HUDEP-2 (cell line): ENCODE data around the gene FBXL13.
"Not testable (repeated sequence)": the region's sequence is repeated elsewhere in the genome, so short reads cannot be mapped to it uniquely, and the experiment has no call there.

Experiments
- DNase-seq, 76 experiments: peaks; one replicate each; lab custom pipeline; 2025; ENCODE audit not compliant: unreplicated experiment in 76 of 76; lab: John Stamatoyannopoulos, UW

Gene FBXL13

GRCh38 chr7:103080923-103081322 is 6.3 kb upstream of the FBXL13 start:
- DNase-seq = no peak

- DNase-seq = no peak
Observed at GRCh38 chr7:103079836-103080235, 5.2 kb upstream of the FBXL13 start.

- DNase-seq = not testable (repeated sequence)
Observed at GRCh38 chr7:103078226-103078625, 3.6 kb upstream of the FBXL13 start.

DNA sequence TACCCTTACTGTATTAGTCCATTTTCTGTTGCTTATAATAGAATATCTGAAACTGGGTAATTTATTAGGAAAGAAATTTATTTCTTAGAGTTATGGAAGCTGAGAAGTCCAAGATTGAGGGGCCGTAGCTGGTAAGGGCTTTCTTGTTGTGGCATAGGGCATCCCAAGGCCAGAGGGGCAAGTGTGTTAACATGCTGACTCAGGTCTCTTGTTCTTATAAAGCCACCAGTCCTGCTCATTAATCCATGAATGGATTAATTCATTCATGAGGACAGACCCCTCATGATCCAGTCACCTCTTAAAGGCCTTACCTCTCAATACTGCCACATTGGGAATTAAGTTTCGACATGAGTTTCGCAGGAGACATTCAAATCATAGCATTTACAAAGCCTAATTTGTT is 2.7 kb upstream of the FBXL13 start:
- DNase-seq = no peak

DNA sequence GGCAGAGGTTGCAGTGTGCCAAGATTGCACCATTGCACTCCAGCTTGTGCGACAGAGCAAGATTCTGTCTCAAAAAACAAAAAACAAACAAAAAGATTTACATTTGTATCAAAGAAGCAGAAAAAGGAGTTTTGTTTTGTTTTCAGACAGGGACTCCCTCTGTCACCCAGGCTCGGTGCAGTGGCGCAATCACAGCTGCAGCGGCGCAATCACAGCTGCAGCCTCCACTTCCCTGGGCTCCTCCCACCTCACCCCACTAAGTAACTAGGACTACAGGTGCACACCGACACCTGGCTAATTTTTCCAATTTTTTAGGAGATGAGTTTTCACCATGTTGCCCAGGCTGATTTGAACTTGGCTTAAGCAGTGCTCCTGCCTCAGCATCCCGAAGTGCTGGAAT is 2.2 kb upstream of the FBXL13 start:
- DNase-seq = no peak

GRCh38 chr7:103075337-103075918 is 832 bp upstream of the FBXL13 start:
- peak in 24 of 76 experiments; percentile 2 to 55 (median 24) for DNase-seq

DNA sequence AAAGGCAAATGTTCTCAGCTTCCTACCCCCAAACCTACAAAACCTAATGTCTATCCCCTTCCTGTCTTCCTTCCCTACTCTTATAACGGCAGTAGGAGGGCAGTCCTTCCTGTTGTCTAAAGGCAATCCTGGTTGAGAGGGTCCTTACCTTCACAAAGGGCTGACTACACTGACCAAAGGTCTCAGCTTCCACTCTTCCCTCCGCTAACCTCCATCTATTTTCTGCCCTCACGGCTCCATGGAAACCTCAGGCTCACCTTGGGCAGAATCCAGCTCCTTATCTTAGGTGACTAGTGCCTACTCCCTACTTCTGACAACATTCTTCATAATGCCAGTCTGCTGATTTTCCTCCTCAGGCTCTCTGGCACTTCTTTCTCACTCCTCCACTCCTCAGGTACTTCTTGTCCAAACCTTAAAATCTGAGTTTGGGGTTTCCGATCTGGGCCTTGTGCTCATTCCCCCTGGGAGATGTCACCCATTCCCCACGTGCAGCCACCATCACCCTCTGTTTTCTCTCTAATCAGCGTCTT is 542 bp downstream of the FBXL13 start:
- DNase-seq = peak in 1 of 76 experiments; percentile 41

DNA sequence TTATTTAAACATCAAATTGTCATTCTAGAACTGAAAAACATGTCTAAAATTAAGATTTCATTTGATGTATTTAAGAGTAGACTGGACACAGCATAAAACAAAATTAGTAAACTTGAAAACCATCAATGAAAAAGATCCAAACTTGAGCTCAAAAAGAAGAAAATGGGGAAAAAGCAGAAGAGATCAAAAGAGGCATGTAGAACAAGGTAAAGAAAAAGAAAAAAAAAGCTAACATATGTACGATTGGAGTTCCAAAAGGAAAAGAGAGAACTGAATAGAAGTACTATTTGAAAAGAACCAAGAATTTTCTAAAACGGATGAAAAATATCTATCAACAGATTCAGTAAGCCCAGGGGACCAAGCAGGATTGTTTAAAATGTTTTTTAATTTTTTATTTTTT is 3.6 kb downstream of the FBXL13 start:
- no peak for DNase-seq

GRCh38 chr7:103068414-103069403 is 5.9 kb downstream of the FBXL13 start:
- no peak for DNase-seq

DNA sequence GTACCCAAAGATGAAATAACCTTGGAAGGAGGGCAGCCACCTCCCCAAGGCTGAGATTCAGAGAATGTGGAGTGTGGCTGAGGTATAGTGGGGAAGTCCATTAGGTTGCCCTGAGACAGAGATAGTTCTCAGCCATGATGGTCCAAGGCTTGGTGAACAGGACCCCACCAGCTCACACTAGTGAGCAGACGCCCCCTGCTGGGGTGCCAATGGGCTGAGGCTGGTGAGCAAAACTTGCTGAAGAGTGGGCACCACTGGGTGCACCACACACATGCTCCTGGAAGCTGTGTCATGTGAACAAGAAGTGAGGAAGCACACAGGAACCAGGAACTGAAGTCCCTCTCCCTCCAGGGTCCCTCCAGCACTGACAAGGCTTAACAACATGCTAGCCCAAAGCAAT is 8.9 kb downstream of the FBXL13 start:
- peak in 43 of 76 experiments; percentile 3 to 49 (median 26) for DNase-seq

- no peak for DNase-seq
Observed at GRCh38 chr7:103063895-103064294, 10.7 kb downstream of the FBXL13 start.

- DNase-seq = no peak
Observed at GRCh38 chr7:103059471-103059870, 15.1 kb downstream of the FBXL13 start.

- no peak for DNase-seq
Observed at GRCh38 chr7:103058122-103058521, 16.5 kb downstream of the FBXL13 start.

DNA sequence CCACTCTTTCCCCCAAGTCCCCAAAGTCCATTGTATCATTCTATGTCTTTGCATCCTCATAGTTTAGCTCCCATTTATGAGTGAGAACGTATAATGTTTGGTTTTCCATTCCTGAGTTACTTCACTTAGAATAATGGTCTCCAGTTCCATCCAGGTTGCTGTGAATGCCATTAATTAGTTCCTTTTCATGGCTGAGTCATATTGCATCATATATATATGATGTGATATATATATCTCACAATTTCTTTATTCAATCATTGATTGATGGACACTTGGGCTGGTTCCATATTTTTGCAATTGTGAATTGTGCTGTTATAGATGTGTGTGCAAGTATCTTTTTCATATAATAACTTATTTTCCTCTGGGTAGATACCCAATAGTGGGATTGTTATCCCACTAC is 18.6 kb downstream of the FBXL13 start:
- not testable (repeated sequence) for DNase-seq

- DNase-seq = no peak
Observed at GRCh38 chr7:103051519-103051918, 23.1 kb downstream of the FBXL13 start.

- no peak for DNase-seq
Observed at GRCh38 chr7:103048833-103049232, 25.8 kb downstream of the FBXL13 start.

- DNase-seq = not testable (repeated sequence)
Observed at GRCh38 chr7:103041815-103042214, 32.8 kb downstream of the FBXL13 start.

DNA sequence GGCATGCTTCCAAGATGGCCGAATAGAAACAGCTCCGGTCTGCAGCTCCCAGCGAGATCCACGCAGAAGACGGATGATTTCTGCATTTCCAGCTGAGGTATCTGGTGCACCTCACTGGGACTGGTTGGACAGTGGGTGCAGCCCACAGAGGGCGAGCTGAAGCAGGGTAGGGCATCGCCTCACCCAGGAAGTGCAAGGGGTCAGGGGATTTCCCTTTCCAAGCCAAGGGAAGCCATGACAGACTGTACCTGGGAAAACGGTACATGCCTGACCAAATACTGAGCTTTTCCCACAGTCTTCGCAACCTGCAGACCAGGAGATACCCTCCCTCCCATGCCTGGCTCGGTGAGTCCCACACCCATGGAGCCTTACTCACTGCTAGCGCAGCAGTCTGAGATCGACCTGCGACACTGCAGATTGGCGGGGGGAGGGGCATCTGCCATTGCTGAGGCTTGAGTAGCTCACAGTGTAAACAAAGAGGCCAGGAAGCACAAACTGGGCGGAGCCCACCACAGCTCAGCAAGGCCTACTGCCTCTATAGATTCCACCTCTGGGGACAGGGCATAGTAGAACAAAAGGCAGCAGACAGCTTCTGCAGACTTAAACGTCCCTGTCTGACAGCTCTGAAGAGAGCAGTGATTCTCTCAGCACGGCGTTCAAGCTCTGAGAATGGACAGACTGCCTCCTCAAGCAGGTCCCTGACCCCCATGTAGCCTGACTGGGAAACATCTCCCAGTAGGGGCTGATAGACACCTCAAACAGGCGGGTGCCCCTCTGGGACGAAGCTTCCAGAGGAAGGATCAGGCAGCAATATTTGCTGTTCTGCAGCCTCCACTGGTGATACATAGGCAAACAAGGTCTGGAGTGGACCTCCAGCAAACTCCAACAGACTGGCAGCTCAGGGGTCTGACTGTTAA is 36.5 kb downstream of the FBXL13 start:
- DNase-seq = peak in 1 of 76 experiments; percentile 3

- DNase-seq = no peak
Observed at GRCh38 chr7:103037476-103037822, 37.1 kb downstream of the FBXL13 start.

- DNase-seq = not testable (repeated sequence)
Observed at GRCh38 chr7:103034318-103034717, 40.3 kb downstream of the FBXL13 start.

DNA sequence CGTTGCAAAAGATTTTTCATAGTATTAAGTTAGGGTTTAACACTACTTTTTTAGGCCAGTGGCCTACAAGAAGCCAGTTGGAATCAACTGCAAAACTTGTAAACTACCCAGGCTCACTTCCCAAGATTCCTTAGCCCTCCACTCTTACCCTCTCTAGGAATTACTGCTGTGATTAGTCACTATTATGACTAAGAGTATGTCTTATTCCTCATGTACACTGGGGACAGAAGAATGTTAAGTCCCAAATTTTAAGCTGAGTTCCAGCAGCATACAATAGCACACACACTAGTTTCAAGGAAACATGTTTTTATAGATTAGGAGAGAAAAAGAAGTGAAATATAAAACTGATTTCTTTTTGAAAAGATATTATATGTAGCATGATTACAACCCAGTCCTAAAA is 42.8 kb downstream of the FBXL13 start:
- DNase-seq = no peak
